Choroid plexus epithelial cell (primary cell): ENCODE data around the gene CACHD1.

Experiments
- DNase-seq: peaks from one replicate; pipeline ENCODE4 v3.0.0-alpha.2; 2010; ENCODE audit warnings: low read depth
- H3K4me3 ChIP-seq: 2 replicates; pipeline ENCODE4 v1.5.1; 2011; ENCODE audit warnings: low read depth, mild to moderate bottlenecking, control low read depth, low read length, moderate library complexity
- TF ChIP-seq, protein P1 (sequence below): conservative IDR thresholded peaks from 2 replicates; pipeline ENCODE4 v1.5.1; 2011; ENCODE audit warnings: low read depth, mild to moderate bottlenecking, control low read depth, inconsistent platforms, low read length, moderate library complexity

Gene CACHD1

DNA sequence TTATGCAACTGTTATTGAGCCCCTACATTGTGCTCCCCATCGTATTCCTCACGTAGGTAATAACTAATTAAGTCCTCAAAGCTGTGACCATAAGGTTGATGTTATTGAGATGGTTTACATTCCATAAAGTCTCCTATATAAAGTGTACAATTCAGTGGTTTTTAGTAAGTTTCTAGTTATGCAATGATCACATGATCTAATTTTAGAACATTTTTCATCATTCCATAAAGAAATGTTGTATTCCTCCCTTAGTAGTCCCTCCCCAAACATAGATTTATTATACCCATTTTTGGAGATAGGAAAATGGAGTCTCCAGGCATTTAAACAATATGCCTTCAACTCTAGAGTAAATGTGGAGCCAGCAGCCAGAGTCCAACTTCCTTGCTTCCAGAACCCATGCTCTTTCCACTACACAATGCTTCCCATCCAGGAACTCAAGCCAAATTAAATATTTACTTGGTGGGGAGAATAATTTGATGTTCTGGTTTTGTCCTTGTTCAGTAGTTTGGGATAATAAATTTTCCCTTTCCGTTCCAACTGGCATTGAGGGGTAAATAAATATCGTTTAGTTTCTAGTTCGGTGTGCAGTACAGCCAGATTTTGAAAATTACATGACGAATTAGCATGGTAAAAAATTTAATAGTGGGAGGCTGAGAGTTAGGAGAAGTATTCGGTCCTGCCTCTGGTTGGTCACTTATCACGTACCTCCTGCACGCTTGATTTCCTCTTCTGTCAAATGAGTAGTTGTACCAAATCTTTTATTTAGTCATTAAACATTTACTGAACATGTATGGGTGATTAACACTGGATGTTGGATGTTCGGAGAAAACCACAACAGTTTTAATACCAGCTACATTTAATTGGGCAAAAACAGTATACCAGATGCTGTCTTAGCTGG is 66.3 kb downstream of the CACHD1 start:
- no peak for DNase-seq
- no peak overlapping the region for H3K4me3 ChIP-seq
- TF ChIP-seq, protein P1, sequence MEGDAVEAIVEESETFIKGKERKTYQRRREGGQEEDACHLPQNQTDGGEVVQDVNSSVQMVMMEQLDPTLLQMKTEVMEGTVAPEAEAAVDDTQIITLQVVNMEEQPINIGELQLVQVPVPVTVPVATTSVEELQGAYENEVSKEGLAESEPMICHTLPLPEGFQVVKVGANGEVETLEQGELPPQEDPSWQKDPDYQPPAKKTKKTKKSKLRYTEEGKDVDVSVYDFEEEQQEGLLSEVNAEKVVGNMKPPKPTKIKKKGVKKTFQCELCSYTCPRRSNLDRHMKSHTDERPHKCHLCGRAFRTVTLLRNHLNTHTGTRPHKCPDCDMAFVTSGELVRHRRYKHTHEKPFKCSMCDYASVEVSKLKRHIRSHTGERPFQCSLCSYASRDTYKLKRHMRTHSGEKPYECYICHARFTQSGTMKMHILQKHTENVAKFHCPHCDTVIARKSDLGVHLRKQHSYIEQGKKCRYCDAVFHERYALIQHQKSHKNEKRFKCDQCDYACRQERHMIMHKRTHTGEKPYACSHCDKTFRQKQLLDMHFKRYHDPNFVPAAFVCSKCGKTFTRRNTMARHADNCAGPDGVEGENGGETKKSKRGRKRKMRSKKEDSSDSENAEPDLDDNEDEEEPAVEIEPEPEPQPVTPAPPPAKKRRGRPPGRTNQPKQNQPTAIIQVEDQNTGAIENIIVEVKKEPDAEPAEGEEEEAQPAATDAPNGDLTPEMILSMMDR, result no peak

DNA sequence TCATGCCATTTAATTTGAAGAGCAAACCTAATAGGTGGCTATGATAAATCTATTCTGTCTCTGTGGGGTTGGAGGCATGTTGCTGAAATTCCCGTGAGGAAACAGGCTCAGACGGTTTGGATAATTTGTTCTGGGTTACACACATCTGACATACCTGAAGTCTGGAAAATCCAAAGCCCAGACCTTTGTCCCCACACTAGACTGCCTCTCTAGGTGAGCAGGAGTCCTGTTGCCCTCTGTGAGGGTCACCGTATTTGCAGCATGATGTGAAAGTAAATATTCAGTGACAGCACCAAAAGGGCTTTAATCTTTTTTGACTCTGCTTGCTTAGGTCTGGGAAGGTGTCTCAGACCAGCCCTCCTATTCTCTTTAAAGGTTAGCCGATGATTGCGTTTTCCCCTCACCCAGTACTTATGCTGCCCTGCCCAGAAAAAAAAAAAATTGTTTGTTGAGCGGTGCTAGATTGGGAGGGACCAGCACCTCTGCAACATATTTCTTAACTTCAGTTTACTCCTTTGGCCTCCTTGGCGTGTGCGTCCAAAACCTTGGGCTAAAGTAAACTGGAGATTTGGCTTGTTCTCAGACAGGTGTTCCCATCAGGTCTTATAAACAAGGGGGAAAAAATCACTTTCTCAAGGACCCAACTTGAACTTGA is 67.0 kb downstream of the CACHD1 start:
- no peak overlapping the region for H3K4me3 ChIP-seq
- TF ChIP-seq, protein P1, result no peak
- no peak for DNase-seq

DNA sequence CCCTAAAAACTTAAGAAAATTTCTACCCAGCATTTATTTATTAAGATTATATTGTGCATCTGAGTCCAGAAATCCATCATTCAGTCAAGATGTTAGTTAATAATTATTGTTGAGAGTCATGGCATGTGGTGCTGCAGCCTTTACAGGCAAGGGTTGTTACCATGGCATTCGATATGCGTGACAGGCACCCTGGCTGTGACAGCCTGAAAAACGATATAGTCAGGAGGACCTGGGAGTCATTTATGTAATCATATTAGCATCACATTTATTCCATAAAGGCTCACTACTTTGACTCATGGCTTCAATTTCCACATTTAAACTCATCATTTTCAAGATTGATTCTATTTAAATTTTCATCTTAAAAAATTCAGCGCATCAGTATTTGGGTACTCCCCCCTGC is 68.0 kb downstream of the CACHD1 start:
- TF ChIP-seq, protein P1, result no peak
- no peak overlapping the region for H3K4me3 ChIP-seq
- DNase-seq, result no peak

DNA sequence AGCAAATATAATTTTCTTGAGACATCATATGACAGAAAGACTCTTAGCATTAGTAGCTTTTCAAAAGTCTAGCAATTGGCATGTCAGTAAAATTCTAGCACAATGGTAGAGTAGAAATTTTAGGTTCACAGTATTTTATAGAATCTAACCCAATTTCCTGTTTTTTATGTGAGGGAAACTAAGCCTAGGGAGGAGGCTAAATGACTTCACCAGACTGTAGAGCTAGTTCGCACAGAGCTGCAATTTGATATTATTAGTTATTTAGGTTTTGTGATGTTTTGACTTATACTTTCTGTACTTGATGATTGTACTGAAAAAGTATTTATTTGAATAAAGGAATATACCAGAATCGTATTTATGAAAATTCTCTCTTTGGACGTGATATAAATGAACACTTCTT is 68.5 kb downstream of the CACHD1 start:
- TF ChIP-seq, protein P1, result no peak
- no peak overlapping the region for H3K4me3 ChIP-seq
- no peak for DNase-seq

DNA sequence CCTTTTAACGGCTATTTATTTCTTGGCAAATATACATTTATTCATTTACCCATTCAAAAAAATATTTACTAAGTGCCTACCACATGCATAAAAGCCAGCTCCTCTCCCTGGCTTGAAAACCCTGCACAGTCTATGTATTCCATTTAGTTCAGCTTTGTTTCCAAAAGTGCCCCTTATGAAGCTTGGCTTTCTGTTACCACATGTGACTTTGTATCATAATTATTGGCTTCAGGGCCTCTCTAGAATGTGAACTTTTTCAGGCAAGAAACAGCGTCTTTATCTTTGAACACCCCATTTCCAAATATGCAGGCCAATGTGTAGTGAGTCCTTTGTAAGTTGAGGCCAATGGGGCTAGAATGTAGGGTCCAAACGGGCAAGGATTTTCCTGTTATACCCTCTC is 69.4 kb downstream of the CACHD1 start:
- no peak overlapping the region for H3K4me3 ChIP-seq
- DNase-seq, result no peak
- TF ChIP-seq, protein P1, result no peak

DNA sequence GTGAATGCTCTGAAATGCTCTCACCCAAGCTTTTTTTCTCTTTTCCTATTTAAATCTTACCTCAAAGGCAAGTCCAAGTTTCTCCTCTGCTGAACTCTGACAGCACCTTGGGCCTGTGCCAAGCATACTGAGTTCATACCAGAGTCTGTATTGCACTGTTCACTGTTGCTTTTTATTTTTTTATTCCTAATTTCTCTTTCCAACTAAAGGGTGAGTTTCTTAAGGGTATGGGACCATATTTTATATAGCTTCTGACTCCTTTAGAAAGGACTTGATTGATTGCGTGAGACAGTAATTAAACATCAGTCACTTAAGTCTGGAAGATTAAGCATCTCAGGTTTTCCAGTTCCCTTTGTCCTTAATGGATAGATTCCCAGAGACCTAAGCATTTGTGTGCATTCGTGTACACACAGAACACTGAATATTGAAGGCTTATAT is 69.9 kb downstream of the CACHD1 start:
- peak; percentile 81 for DNase-seq
- H3K4me3 ChIP-seq, result peak overlapping the region; percentile 19
- TF ChIP-seq, protein P1, result no peak
